ENCODE data around the gene CCDC149. TPM values are rescaled to one million over a fixed set of nuclear protein-coding genes. Genes with fewer than 3 reads are reported as not detected.

The CCDC149 gene
- total and polyA plus RNA-seq, 2 donors (not counting 3 experiments of a cell fraction or from before 2014, with no cell fraction given), result 7.8 to 11.3 TPM

- intact Hi-C loops (cut with micrococcal nuclease) (no loop called here), dilution Hi-C loops (cut with MboI; ENCODE audit: extremely low pct_ligation_motif_present, low sequenced_read_pairs) (no loop called here)
- peaks cover 5 to 9% of the 10 kb centered on the region in 2 experiments for H3K27me3 ChIP-seq (ENCODE audit: control insufficient read depth in 2 of 2, insufficient read depth in 2 of 2, low read length in 2 of 2)
- no peak overlapping the region for H3K4me2 ChIP-seq (ENCODE audit: insufficient read depth, low read length)
- no peak overlapping the region for H3K27ac ChIP-seq (ENCODE audit: insufficient read depth, low read depth, low read length)
- H4K20me1 ChIP-seq (replicated peaks; ENCODE audit: control insufficient read depth, extremely low read depth, insufficient read depth, low read length), result no peaks in the 10 kb centered on the region
- no peaks in the 10 kb centered on the region for H3K9me1 ChIP-seq (replicated peaks; ENCODE audit: control insufficient read depth, extremely low read depth, insufficient read depth, low read length)
- H2AFZ ChIP-seq (ENCODE audit: low read depth, low read length), result no peak overlapping the region
- POLR2A ChIA-PET, result no interaction called here
- no peak overlapping the region for H3K9ac ChIP-seq (replicated peaks; ENCODE audit: extremely low read depth, insufficient read depth, low read length)
- no peak for TF ChIP-seq FOS (IDR thresholded peaks at IDR 0.05; ENCODE audit: borderline replicate concordance, insufficient read depth, low read length)
- TF ChIP-seq, protein P1, sequence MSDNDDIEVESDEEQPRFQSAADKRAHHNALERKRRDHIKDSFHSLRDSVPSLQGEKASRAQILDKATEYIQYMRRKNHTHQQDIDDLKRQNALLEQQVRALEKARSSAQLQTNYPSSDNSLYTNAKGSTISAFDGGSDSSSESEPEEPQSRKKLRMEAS (IDR thresholded peaks at IDR 0.05; ENCODE audit: insufficient read depth, insufficient read length), result no peak
- TF ChIP-seq GATA2 (IDR thresholded peaks at IDR 0.05; ENCODE audit: insufficient read depth, insufficient read length, low read depth, low read length), result no peak
- no peak for TF ChIP-seq POLR2AphosphoS5 (IDR thresholded peaks at IDR 0.05; ENCODE audit: insufficient read depth, low read depth, low read length)
- no peak for TF ChIP-seq CTCF (IDR thresholded peaks at IDR 0.05; ENCODE audit: extremely low read depth in 1 of 2, insufficient read depth in 1 of 2, low read depth in 1 of 2, low read length in 2 of 2)
- TF ChIP-seq JUN (IDR thresholded peaks at IDR 0.05; ENCODE audit: borderline replicate concordance, insufficient read depth, insufficient read length, low read depth), result no peak
- TF ChIP-seq MYC (IDR thresholded peaks at IDR 0.05; ENCODE audit: low read depth, low read length), result no peak
- no peak for TF ChIP-seq POLR2A (IDR thresholded peaks at IDR 0.05; ENCODE audit: low read depth, low read length)
- TF ChIP-seq EZH2 (IDR thresholded peaks at IDR 0.05; ENCODE audit: borderline replicate concordance, low read depth, low read length, severe bottlenecking), result no peak
- H3K36me3 ChIP-seq (ENCODE audit: control insufficient read depth in 2 of 2, extremely low read depth in 1 of 2, insufficient read depth in 2 of 2, low read length in 2 of 2), result no peaks in the 10 kb centered on the region
- FAIRE-seq (no peak), DNase-seq (ENCODE audit: low read depth, low spot score) (no peak)
- no peaks in the 10 kb centered on the region for H3K4me1 ChIP-seq (ENCODE audit: control insufficient read depth, extremely low read depth, insufficient read depth, low read length)
- no peaks in the 10 kb centered on the region for H3K9me3 ChIP-seq (replicated peaks; ENCODE audit: control insufficient read depth, insufficient read depth, low read length)
- H3K79me2 ChIP-seq (ENCODE audit: control insufficient read depth, insufficient read depth, low read length), result no peaks in the 10 kb centered on the region
- no TSS peak for BruUV-seq (replicated peaks)
- CTCF ChIA-PET, result no interaction called here
- H3K4me3 ChIP-seq (replicated peaks in 1 of 3; ENCODE audit: insufficient read depth in 1 of 3, low read depth in 1 of 3, low read length in 3 of 3), result no peak overlapping the region
These were observed 121.8 kb downstream of the CCDC149 start for GRCh38 chr4:24791043-24791442.

Data from endothelial cell of umbilical vein (primary cell).